H1 (cell line): ENCODE measurements around the gene OTUD4.

Experiments
- E2F6 ChIP-seq: IDR thresholded peaks from 2 replicates; pipeline ENCODE4 v1.6.1; 2012; ENCODE audit warnings: inconsistent platforms
- EZH2 ChIP-seq: fragments of 200-600 bp; sonication (generic); IDR thresholded peaks from 2 replicates; pipeline ENCODE4 v1.7.1; 2012; ENCODE audit warnings: low read depth, mild to moderate bottlenecking, moderate library complexity, low read length, inconsistent platforms; ENCODE audit not compliant: severe bottlenecking
- GABPA ChIP-seq: IDR thresholded peaks from 2 replicates; pipeline ENCODE4 v1.6.1; 2011; ENCODE audit warnings: mild to moderate bottlenecking, low read length, moderate library complexity, borderline replicate concordance; ENCODE audit not compliant: insufficient read depth
- JUN ChIP-seq: IDR thresholded peaks from 2 replicates; pipeline ENCODE4 v1.6.1; 2011; ENCODE audit warnings: low read depth, mild to moderate bottlenecking, improper control_type of control experiment, low read length
- JUND ChIP-seq: IDR thresholded peaks from 2 replicates; pipeline ENCODE4 v1.6.1; 2011; ENCODE audit warnings: mild to moderate bottlenecking, improper control_type of control experiment, low read length
- KDM5A ChIP-seq: fragments of 200-600 bp; IDR thresholded peaks from 2 replicates; pipeline ENCODE4 v1.7.1; 2012; ENCODE audit warnings: mild to moderate bottlenecking, low read length, inconsistent platforms, mixed read lengths
- POLR2AphosphoS5 ChIP-seq: IDR thresholded peaks from 2 replicates; pipeline ENCODE4 v1.6.1; 2011; ENCODE audit warnings: low read depth, low read length
- RNF2 ChIP-seq: fragments of 200-900, 300-1000 bp; sonication (generic); IDR thresholded peaks from 2 replicates; pipeline ENCODE4 v1.7.1; 2016; ENCODE audit warnings: borderline replicate concordance, low read depth, mild to moderate bottlenecking, antibody characterized with exemption, low read length; ENCODE audit not compliant: poor library complexity, severe bottlenecking; ENCODE audit errors: missing control alignments
- ZNF274 ChIP-seq: IDR thresholded peaks from 2 replicates; pipeline ENCODE4 v1.7.0; 2012; ENCODE audit warnings: low read length, borderline replicate concordance; ENCODE audit errors: extremely low read depth
- TF ChIP-seq, protein P1 (sequence below), 3 experiments: IDR thresholded peaks; 1 replicate in 2 of 3; 2 replicates in 1 of 3; pipeline versions ENCODE4 v1.5.1 to v1.6.1; 2011; ENCODE audit warnings: low read length in 3 of 3, mild to moderate bottlenecking in 3 of 3, inconsistent platforms in 2 of 3, low read depth in 1 of 3, moderate library complexity in 1 of 3; ENCODE audit not compliant: insufficient read depth in 1 of 3; ENCODE audit errors: control extremely low read depth in 1 of 3

- TF ChIP-seq EZH2, result no peak
- no peak for TF ChIP-seq POLR2AphosphoS5
- no peak for TF ChIP-seq KDM5A
- TF ChIP-seq, protein P1, sequence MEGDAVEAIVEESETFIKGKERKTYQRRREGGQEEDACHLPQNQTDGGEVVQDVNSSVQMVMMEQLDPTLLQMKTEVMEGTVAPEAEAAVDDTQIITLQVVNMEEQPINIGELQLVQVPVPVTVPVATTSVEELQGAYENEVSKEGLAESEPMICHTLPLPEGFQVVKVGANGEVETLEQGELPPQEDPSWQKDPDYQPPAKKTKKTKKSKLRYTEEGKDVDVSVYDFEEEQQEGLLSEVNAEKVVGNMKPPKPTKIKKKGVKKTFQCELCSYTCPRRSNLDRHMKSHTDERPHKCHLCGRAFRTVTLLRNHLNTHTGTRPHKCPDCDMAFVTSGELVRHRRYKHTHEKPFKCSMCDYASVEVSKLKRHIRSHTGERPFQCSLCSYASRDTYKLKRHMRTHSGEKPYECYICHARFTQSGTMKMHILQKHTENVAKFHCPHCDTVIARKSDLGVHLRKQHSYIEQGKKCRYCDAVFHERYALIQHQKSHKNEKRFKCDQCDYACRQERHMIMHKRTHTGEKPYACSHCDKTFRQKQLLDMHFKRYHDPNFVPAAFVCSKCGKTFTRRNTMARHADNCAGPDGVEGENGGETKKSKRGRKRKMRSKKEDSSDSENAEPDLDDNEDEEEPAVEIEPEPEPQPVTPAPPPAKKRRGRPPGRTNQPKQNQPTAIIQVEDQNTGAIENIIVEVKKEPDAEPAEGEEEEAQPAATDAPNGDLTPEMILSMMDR (IDR thresholded peaks at IDR 0.05; ENCODE audit: control extremely low read depth in 1 of 3, insufficient read depth in 1 of 3, low read depth in 1 of 3, low read length in 3 of 3), result no peak
- TF ChIP-seq JUN, result no peak
- no peak for TF ChIP-seq JUND
- no peak for TF ChIP-seq RNF2
- no peak for TF ChIP-seq GABPA
- TF ChIP-seq E2F6, result no peak
- no peak for TF ChIP-seq ZNF274
Observed at GRCh38 chr4:145093638-145094037, 86.8 kb downstream of the OTUD4 start.
